Breast epithelium (tissue), 4 donors: ENCODE results near the gene UBL4B. TPM values are rescaled to one million over a fixed set of nuclear protein-coding genes. Genes with fewer than 3 reads are reported as not detected.

Experiments used
- DNase-seq, 2 donors: peaks; one replicate each; pipeline ENCODE4 v3.0.0-alpha.2; 2019; ENCODE audit warnings: low spot score in 2 of 2
- H3K27ac ChIP-seq, 2 donors: fragments of 200-600 bp; sonication (generic) in 1 of 2; one replicate each; pipeline ENCODE4 v1.5.1; 2016 to 2019; ENCODE audit warnings: mild to moderate bottlenecking in 1 of 2
- H3K27me3 ChIP-seq, 2 donors: fragments of 200-600 bp; sonication (generic) in 1 of 2; one replicate each; pipeline versions ENCODE4 v1.5.1 to v1.6.0; 2017 to 2019; ENCODE audit warnings: control low read depth in 1 of 2, mild to moderate bottlenecking in 1 of 2
- H3K36me3 ChIP-seq: fragments of 200-600 bp; one replicate; pipeline ENCODE4 v1.5.1; 2019
- H3K4me1 ChIP-seq, 2 donors: fragments of 200-600 bp; sonication (generic); one replicate each; pipeline ENCODE4 v1.5.1; 2016 to 2019; ENCODE audit warnings: control low read depth in 1 of 2
- H3K4me3 ChIP-seq, 3 donors: fragments of 200-600 bp; sonication (generic); 1 replicate in 2 of 3; 2 replicates in 1 of 3; pipeline ENCODE4 v1.5.1; 2016 to 2019; ENCODE audit warnings: mild to moderate bottlenecking in 3 of 3, moderate library complexity in 2 of 3
- H3K9me3 ChIP-seq, 2 donors: fragments of 200-600 bp; sonication (generic) in 1 of 2; one replicate each; pipeline ENCODE4 v1.5.1; 2016 to 2019; ENCODE audit warnings: control low read depth in 1 of 2
- POLR2A ChIP-seq: fragments of 450-650 bp; IDR thresholded peaks from one replicate; pipeline ENCODE4 v1.6.1; 2016; ENCODE audit warnings: antibody characterized with exemption, mild to moderate bottlenecking, moderate library complexity
- POLR2AphosphoS5 ChIP-seq, 3 donors: sonication (generic); formaldehyde crosslinking; IDR thresholded peaks; one replicate each; pipeline ENCODE4 v1.6.1; 2017; ENCODE audit warnings: antibody characterized with exemption in 3 of 3
- intact Hi-C: fragments of 100-400 bp; cut with DNase I; formaldehyde crosslinking; loops from one replicate; pipeline ENCODE4 v1.15.1; 2023; ENCODE audit warnings: low total_unique reads
- total RNA-seq, 3 donors: library from RNA; depleted of rRNA; stranded (reverse); fragments of >200 nt; gene quantifications; one replicate each; pipeline ENCODE4 v1.1.0, GENCODE V29; 2016
- TF ChIP-seq, protein P1 (sequence below), 3 donors: fragments of 450-650 bp; IDR thresholded peaks; one replicate each; pipeline ENCODE4 v1.5.1; 2016 to 2017; ENCODE audit warnings: antibody characterized with exemption in 3 of 3, mild to moderate bottlenecking in 3 of 3, moderate library complexity in 3 of 3

The UBL4B gene
- total RNA-seq, 3 donors from 2014 or later, result 0.29 to 1.6 (median 0.96) TPM

DNA sequence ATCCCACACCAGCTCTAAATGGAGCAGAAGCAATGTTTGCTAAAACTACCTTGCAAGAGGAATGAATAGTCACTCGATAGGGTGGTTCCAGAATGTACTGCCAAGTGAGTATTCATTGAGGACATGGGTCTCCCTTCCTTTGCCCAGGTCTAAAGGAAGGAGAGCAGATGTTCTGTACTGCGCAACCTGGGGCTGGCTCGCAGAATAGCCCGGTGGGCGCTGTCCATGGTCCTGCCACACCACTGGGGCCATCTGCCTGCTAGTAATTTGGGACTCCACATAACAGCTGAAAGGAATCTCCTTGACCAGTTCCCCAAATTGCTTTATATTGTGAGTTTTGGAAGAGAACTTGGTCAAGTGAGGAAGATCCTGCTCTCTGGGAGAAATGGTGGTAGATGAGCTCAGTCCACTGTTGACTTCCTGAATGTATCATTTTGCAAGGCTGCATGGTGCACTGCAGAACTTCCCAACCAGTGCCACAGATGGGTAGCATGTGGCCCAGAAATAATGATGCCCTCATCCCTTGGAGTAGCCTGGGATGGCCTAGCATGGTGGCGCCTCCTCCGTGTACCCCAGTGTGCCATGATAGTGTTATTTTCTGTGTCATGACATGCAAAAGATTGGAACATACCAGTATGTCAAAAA, 43.8 kb downstream of the UBL4B start:
- Histone ChIP-seq H3K4me3 (no peak overlapping the region), H3K9me3 (no peaks in the 10 kb centered on the region), H3K4me1 (peaks cover 0 to under 1% of the 10 kb centered on the region in 2 donors), H3K36me3 (no peaks in the 10 kb centered on the region), H3K27me3 (peaks cover 0 to 30% of the 10 kb centered on the region in 2 donors), H3K27ac (no peak overlapping the region)
- TF ChIP-seq, protein P1, sequence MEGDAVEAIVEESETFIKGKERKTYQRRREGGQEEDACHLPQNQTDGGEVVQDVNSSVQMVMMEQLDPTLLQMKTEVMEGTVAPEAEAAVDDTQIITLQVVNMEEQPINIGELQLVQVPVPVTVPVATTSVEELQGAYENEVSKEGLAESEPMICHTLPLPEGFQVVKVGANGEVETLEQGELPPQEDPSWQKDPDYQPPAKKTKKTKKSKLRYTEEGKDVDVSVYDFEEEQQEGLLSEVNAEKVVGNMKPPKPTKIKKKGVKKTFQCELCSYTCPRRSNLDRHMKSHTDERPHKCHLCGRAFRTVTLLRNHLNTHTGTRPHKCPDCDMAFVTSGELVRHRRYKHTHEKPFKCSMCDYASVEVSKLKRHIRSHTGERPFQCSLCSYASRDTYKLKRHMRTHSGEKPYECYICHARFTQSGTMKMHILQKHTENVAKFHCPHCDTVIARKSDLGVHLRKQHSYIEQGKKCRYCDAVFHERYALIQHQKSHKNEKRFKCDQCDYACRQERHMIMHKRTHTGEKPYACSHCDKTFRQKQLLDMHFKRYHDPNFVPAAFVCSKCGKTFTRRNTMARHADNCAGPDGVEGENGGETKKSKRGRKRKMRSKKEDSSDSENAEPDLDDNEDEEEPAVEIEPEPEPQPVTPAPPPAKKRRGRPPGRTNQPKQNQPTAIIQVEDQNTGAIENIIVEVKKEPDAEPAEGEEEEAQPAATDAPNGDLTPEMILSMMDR (IDR thresholded peaks at IDR 0.05), result no peak
- TF ChIP-seq POLR2AphosphoS5 (IDR thresholded peaks at IDR 0.05) (no peak), POLR2A (no peak)
- DNase-seq, result peak; percentile 39 to 69
- intact Hi-C loops, result no loop called here

DNA sequence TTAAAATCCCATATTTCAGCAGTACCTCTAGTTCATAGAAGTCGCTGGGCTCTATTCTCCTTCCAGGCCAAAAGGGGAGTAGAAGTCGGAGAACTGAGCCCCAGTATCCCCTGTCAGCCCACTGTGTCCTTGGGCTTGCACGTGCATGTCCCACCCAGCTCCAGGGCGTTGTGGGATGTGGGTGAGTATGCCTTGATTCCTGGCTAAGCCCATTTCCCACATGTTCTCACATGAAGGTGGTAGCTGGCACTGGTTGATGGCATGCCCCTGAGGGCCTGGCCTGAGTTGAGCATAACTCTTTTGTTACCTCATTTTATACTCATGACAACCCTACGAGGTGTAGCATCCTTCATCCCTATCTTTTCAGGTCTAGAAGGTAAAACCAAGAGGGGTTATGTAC, 46.0 kb downstream of the UBL4B start:
- H3K4me1 ChIP-seq, result no peaks in the 10 kb centered on the region
- intact Hi-C loops, result no loop called here
- H3K36me3 ChIP-seq, result no peaks in the 10 kb centered on the region
- peak in 1 of 2 donors; percentile 64 for DNase-seq
- H3K27ac ChIP-seq, result no peak overlapping the region
- H3K27me3 ChIP-seq, result peaks cover 0 to 11% of the 10 kb centered on the region in 2 donors
- no peaks in the 10 kb centered on the region for H3K9me3 ChIP-seq
- TF ChIP-seq, protein P1 (IDR thresholded peaks at IDR 0.05), result no peak
- TF ChIP-seq POLR2A, result no peak
- no peak for TF ChIP-seq POLR2AphosphoS5 (IDR thresholded peaks at IDR 0.05)
- H3K4me3 ChIP-seq, result no peak overlapping the region

DNA sequence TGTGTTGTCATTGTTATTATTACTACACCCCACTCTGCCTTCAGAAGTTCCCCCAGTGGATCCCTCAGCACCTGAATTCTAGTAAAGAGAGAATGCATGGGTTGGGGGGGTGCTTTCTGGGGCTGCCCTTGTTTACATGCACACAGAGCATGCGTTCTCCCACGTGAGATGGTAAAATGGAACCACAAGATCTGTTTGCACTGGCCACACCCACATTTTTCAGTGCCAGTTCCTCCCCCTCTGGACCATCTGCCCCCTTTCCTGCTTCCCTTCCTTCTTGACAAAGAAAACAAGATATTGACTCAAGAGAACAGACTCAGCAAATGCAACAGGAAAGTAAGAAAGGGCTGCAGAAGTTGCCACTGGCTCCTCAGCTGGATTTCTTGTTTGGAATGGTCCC, 46.9 kb downstream of the UBL4B start:
- no peak overlapping the region for H3K4me3 ChIP-seq
- H3K4me1 ChIP-seq, result no peaks in the 10 kb centered on the region
- H3K9me3 ChIP-seq, result no peaks in the 10 kb centered on the region
- TF ChIP-seq POLR2AphosphoS5 (IDR thresholded peaks at IDR 0.05) (no peak), POLR2A (no peak)
- TF ChIP-seq, protein P1 (IDR thresholded peaks at IDR 0.05), result no peak
- H3K27ac ChIP-seq, result no peak overlapping the region
- H3K27me3 ChIP-seq, result peaks cover 0 to 11% of the 10 kb centered on the region in 2 donors
- intact Hi-C loops, result no loop called here
- DNase-seq, result no peak
- no peaks in the 10 kb centered on the region for H3K36me3 ChIP-seq

DNA sequence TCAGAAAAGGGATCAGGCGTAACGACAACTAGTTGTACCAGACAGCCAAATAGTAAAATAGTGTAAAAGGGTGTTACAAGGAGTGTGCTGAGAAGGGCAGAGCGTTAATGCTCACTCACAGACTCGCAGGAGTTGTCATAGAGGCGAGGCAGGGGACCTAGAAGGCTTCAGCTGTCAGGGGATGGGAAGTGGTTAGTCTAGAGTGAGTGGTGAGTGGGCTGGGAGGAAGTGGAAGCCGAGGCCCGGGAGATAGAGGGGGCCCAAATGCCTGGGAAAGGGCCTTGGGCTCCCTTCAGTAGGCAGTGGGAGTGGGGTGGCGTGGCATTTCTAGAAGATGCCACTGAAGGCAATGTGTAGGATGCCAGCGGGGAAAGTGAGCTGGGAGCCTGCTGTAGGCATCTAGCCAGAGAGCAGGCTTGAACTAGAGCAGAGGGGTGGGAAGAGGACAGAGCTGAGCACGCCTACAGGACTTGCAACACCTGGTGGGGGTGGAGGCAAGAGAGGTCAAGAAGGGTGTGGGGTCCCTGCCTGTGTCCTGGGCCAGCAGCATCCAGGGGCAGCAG, 48.4 kb downstream of the UBL4B start:
- no peaks in the 10 kb centered on the region for H3K9me3 ChIP-seq
- H3K36me3 ChIP-seq, result no peaks in the 10 kb centered on the region
- DNase-seq, result no peak
- no peak overlapping the region for H3K27ac ChIP-seq
- intact Hi-C loops, result no loop called here
- TF ChIP-seq, protein P1 (IDR thresholded peaks at IDR 0.05), result no peak
- TF ChIP-seq POLR2A (no peak), POLR2AphosphoS5 (IDR thresholded peaks at IDR 0.05) (no peak)
- no peak overlapping the region for H3K4me3 ChIP-seq
- no peaks in the 10 kb centered on the region for H3K4me1 ChIP-seq
- peaks cover 0 to 4% of the 10 kb centered on the region in 2 donors for H3K27me3 ChIP-seq

DNA sequence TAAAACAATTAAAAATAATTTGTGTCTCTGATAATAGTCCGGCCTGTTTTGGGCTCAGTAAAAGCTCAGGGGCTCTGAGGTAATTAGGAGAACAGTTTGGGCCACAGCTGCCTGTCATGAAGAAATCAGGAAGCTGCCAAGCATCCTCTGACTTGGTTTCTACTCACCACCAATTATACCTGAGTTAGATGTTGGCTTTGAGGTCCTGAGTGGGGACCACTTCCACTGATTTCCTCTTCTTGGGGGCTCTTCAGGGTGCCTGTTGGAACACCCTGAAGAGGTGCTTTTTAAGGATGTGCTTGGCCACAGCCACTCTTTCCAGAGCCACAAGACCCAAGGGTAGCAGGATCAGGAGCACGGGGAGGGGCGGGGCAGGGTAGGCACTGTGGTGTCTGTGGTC, 48.9 kb downstream of the UBL4B start:
- H3K9me3 ChIP-seq, result no peaks in the 10 kb centered on the region
- no peak for DNase-seq
- no peak overlapping the region for H3K4me3 ChIP-seq
- intact Hi-C loops, result no loop called here
- TF ChIP-seq POLR2AphosphoS5 (IDR thresholded peaks at IDR 0.05) (no peak), POLR2A (no peak)
- TF ChIP-seq, protein P1 (IDR thresholded peaks at IDR 0.05), result no peak
- peaks cover 0 to 4% of the 10 kb centered on the region in 2 donors for H3K27me3 ChIP-seq
- H3K36me3 ChIP-seq, result no peaks in the 10 kb centered on the region
- no peak overlapping the region for H3K27ac ChIP-seq
- H3K4me1 ChIP-seq, result no peaks in the 10 kb centered on the region
